Neutrophil (primary cell): ENCODE measurements around the gene GRB10.

Experiments used
- H3K27ac ChIP-seq: fragments of 200-600 bp; sonication (generic); 2 replicates; pipeline ENCODE4 v1.5.1; 2016; ENCODE audit warnings: mild to moderate bottlenecking, moderate library complexity
- H3K27me3 ChIP-seq: fragments of 200-600 bp; sonication (generic); 2 replicates; pipeline ENCODE4 v1.6.0; 2016; ENCODE audit warnings: mild to moderate bottlenecking
- H3K36me3 ChIP-seq: fragments of 200-600 bp; sonication (generic); 2 replicates; pipeline ENCODE4 v1.5.1; 2017
- H3K4me1 ChIP-seq, 2 experiments: fragments of 200-600 bp in 1 of 2; sonication (generic) in 1 of 2; 1 replicate in 1 of 2; 2 replicates in 1 of 2; pipeline versions ENCODE4 v1.5.1 to v1.6.1; 2013 to 2016; ENCODE audit warnings: low read depth in 1 of 2, low read length in 1 of 2, mild to moderate bottlenecking in 1 of 2, moderate library complexity in 1 of 2; ENCODE audit not compliant: control insufficient read depth in 1 of 2, insufficient read depth in 1 of 2
- H3K4me3 ChIP-seq, 2 experiments: fragments of 200-600 bp in 1 of 2; sonication (generic) in 1 of 2; 1 replicate in 1 of 2; 2 replicates in 1 of 2; pipeline ENCODE4 v1.5.1; 2013 to 2016; ENCODE audit warnings: low read depth in 1 of 2, low read length in 1 of 2, mild to moderate bottlenecking in 1 of 2, moderate library complexity in 1 of 2
- H3K9me3 ChIP-seq: fragments of 200-600 bp; sonication (generic); 2 replicates; pipeline ENCODE4 v1.5.1; 2016
- TF ChIP-seq, protein P1 (sequence below): fragments of 200-600 bp; sonication (generic); IDR thresholded peaks from 2 replicates; pipeline ENCODE4 v1.5.1; 2016; ENCODE audit warnings: antibody characterized with exemption

The GRB10 gene

DNA sequence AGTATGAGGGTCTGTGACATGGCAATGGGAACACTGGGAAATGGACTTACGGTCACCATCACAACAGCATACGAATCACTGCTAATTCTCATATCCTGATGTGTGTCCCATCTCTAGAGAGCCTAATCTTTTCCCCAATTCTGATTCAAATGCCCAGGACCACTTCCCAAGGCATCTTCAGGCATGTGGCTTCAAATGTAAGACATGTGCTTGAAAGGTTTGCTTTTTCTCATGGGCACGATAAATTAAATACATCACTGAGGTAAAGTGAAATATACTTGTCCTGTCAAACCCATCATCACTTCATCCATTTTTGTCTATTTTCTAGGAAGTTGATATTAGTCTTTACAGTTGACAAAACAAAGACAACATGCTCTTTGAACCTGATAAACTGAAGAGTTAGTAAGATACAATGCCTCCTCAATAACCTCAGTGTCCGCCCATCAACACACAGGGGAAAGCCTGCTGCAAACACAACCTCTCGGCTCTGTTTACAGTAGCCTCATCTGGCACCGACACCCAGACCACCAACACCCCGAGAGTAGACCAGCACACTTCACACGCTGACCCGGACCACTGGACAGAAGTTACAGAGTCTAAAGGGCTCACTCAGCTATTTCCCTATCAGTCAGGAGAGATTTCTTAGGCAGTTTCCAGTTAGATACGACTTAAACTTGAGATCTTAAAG, 24.8 kb downstream of the GRB10 start:
- H3K36me3 ChIP-seq, result peaks cover 16% of the 10 kb centered on the region
- no peak overlapping the region for H3K4me3 ChIP-seq
- H3K9me3 ChIP-seq, result no peaks in the 10 kb centered on the region
- no peak overlapping the region for H3K27ac ChIP-seq
- peaks cover 4 to 8% of the 10 kb centered on the region in 2 experiments for H3K4me1 ChIP-seq
- TF ChIP-seq, protein P1, sequence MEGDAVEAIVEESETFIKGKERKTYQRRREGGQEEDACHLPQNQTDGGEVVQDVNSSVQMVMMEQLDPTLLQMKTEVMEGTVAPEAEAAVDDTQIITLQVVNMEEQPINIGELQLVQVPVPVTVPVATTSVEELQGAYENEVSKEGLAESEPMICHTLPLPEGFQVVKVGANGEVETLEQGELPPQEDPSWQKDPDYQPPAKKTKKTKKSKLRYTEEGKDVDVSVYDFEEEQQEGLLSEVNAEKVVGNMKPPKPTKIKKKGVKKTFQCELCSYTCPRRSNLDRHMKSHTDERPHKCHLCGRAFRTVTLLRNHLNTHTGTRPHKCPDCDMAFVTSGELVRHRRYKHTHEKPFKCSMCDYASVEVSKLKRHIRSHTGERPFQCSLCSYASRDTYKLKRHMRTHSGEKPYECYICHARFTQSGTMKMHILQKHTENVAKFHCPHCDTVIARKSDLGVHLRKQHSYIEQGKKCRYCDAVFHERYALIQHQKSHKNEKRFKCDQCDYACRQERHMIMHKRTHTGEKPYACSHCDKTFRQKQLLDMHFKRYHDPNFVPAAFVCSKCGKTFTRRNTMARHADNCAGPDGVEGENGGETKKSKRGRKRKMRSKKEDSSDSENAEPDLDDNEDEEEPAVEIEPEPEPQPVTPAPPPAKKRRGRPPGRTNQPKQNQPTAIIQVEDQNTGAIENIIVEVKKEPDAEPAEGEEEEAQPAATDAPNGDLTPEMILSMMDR, result no peak
- no peaks in the 10 kb centered on the region for H3K27me3 ChIP-seq

DNA sequence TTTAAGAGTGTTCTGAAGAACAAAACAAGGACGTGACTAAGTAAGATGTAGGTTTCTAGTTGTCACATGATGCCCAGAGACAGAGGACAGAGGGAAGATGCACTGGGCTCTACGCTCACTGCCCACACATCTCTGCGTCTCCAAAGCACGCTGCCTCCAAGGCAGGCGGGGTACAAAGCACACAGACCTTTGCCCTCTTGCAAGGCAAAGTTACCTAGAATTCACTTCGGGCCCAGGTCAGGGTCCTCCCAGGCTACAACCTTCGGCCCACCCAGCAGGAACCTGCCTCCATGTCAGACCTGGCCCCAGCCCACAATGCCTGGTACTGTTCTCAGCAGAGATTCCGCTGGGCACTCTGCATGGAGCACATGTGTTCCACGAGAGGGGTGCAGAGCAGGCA, 26.5 kb downstream of the GRB10 start:
- Histone ChIP-seq H3K27ac (no peak overlapping the region), H3K36me3 (peaks cover 16% of the 10 kb centered on the region), H3K27me3 (no peaks in the 10 kb centered on the region), H3K9me3 (no peaks in the 10 kb centered on the region), H3K4me1 (no peaks in the 10 kb centered on the region), H3K4me3 (no peak overlapping the region)
- TF ChIP-seq, protein P1, result no peak

DNA sequence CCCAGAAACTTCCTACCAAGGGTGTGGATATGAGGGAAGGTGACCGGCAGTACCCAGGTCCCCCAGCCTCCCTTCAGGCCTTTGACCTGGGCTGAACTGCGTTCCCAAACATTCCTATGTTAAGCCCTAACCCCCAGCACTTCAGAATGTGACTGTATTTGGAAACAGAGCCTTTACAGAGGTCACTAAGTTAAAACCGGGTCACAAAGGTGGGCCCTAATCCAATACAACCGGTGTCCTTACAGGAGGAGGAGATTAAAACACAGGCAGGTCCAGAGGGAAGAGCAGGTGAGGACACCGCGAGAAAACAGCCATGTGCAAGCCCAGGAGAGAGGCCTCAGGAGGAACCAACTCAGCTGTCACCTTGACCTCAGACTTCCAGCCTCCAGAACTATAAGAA, 28.0 kb downstream of the GRB10 start:
- H3K4me1 ChIP-seq, result no peaks in the 10 kb centered on the region
- H3K4me3 ChIP-seq, result no peak overlapping the region
- no peak overlapping the region for H3K27ac ChIP-seq
- peaks cover 16% of the 10 kb centered on the region for H3K36me3 ChIP-seq
- TF ChIP-seq, protein P1, result no peak
- no peaks in the 10 kb centered on the region for H3K9me3 ChIP-seq
- H3K27me3 ChIP-seq, result no peaks in the 10 kb centered on the region

DNA sequence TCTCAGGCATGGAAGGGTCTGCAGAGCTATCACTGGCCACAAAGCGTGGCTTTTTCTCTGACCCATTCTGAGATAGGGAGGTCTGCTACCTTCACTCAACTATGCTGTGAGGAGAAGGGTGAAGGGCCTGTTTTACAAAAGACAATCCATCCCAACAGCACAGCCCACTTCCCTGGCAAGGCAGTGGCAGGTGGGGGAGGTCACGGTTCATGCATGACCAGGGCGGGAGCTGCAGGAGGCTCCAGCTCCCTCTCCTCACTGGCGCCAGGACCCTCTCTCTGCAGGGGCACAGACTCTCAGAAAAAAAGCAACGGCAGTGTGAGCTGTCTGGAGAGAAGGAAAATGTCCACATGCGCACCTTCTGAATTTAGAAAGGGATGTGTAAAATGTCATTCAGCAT, 28.5 kb downstream of the GRB10 start:
- H3K9me3 ChIP-seq, result no peaks in the 10 kb centered on the region
- H3K4me3 ChIP-seq, result no peak overlapping the region
- no peaks in the 10 kb centered on the region for H3K4me1 ChIP-seq
- H3K27ac ChIP-seq, result no peak overlapping the region
- H3K27me3 ChIP-seq, result no peaks in the 10 kb centered on the region
- TF ChIP-seq, protein P1, result no peak
- peaks cover 16% of the 10 kb centered on the region for H3K36me3 ChIP-seq

DNA sequence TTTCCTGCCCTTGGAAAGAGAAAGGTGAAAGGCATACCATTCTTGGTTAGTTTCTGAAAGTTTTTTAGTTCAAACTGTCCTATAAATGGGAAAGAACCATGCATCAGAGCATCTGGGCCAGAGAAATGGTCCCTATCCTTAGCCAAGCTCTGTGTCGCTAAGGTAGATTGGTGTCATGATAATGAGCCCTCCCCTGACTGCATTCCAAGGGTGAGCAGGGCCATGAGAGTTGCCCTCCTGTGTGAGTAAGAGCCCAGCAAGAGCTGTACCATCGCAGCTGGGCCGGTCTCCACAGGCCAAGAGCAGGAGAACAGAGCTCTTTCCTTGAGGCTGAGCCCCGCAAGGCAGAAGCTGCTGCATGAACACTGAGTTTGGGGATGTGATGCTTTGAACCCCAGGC, 30.3 kb downstream of the GRB10 start:
- Histone ChIP-seq H3K27me3 (no peaks in the 10 kb centered on the region), H3K9me3 (no peaks in the 10 kb centered on the region), H3K4me3 (no peak overlapping the region), H3K36me3 (peaks cover 24% of the 10 kb centered on the region), H3K4me1 (no peaks in the 10 kb centered on the region), H3K27ac (no peak overlapping the region)
- TF ChIP-seq, protein P1, result no peak
